SIG-M5 treated with dmso at 0.1 percent for 504 hours (cell line): ENCODE results near the gene NECAP2.
A peak's percentile ranks its signal among the peaks of the same experiment; 100 is the strongest.

Experiments
- DNase-seq: peaks from one replicate; lab custom pipeline; 2025; ENCODE audit not compliant: unreplicated experiment; lab: John Stamatoyannopoulos, UW

Gene NECAP2

GRCh38 chr1:16440470-16441281 is at the start of gene NECAP2:
Gene NECAP2, plus strand, starts transcription at chr1:16440724. Its CDS starts 38 bp downstream, at chr1:16440762.
- peak; percentile 90 for DNase-seq

GRCh38 chr1:16391411-16391810 is 49.1 kb upstream of the NECAP2 start:
- DNase-seq = no peak

- no peak for DNase-seq
Observed at GRCh38 chr1:16392740-16393569, 47.6 kb upstream of the NECAP2 start.

GRCh38 chr1:16393570-16394521 is 46.7 kb upstream of the NECAP2 start:
- DNase-seq = no peak

GRCh38 chr1:16394977-16395376 is 45.5 kb upstream of the NECAP2 start:
- DNase-seq = no peak

GRCh38 chr1:16396591-16396990 is 43.9 kb upstream of the NECAP2 start:
- no peak for DNase-seq

GRCh38 chr1:16397120-16397519 is 43.4 kb upstream of the NECAP2 start:
- no peak for DNase-seq

GRCh38 chr1:16398371-16398953 is 42.1 kb upstream of the NECAP2 start:
- no peak for DNase-seq

GRCh38 chr1:16402742-16403141 is 37.8 kb upstream of the NECAP2 start:
- no peak for DNase-seq

- no peak for DNase-seq
Observed at GRCh38 chr1:16405441-16405840, 35.1 kb upstream of the NECAP2 start.

- DNase-seq = no peak
Observed at GRCh38 chr1:16406868-16407267, 33.7 kb upstream of the NECAP2 start.

GRCh38 chr1:16409536-16410152 is 30.9 kb upstream of the NECAP2 start:
- no peak for DNase-seq

- no peak for DNase-seq
Observed at GRCh38 chr1:16410803-16411202, 29.7 kb upstream of the NECAP2 start.

- DNase-seq = no peak
Observed at GRCh38 chr1:16413191-16413590, 27.3 kb upstream of the NECAP2 start.

GRCh38 chr1:16418823-16419425 is 21.6 kb upstream of the NECAP2 start:
- DNase-seq = peak; percentile 11

- DNase-seq = peak; percentile 10
Observed at GRCh38 chr1:16420424-16421118, 20.0 kb upstream of the NECAP2 start.

GRCh38 chr1:16421201-16421600 is 19.3 kb upstream of the NECAP2 start:
- DNase-seq = no peak

GRCh38 chr1:16422041-16422440 is 18.5 kb upstream of the NECAP2 start:
- DNase-seq = no peak
